H1 (cell line): Measurements from ENCODE around the gene RUSF1. TPM values are rescaled to one million over a fixed set of nuclear protein-coding genes. Genes with fewer than 3 reads are reported as not detected.

Experiments used
- CBX5 ChIP-seq: fragments of 300-800, 300-1000 bp; sonication (generic); IDR thresholded peaks from 2 replicates; pipeline ENCODE4 v1.7.1; 2016; ENCODE audit warnings: antibody characterized with exemption, low read length, low read depth
- CREB1 ChIP-seq: IDR thresholded peaks from 2 replicates; pipeline ENCODE4 v1.6.1; 2012; ENCODE audit warnings: inconsistent platforms
- RBBP5 ChIP-seq: IDR thresholded peaks from 2 replicates; pipeline ENCODE4 v1.7.1; 2012; ENCODE audit warnings: low read depth, mild to moderate bottlenecking, inconsistent platforms, low read length, moderate library complexity, borderline replicate concordance
- polyA plus RNA-seq, 7 experiments: library from polyadenylated mRNA; depleted of rRNA in 3 of 7; stranded (reverse) in 5 of 7; unstranded in 2 of 7; fragments of >200 nt in 5 of 7; fragments of 200-250 nt in 2 of 7; gene quantifications; 1 replicate in 5 of 7; 2 replicates in 1 of 7; 4 replicates in 1 of 7; pipeline versions ENCODE4 v1.2.1 to v1.2.3, GENCODE V29; 2011 to 2013; ENCODE audit warnings: missing spikeins in 2 of 7, mixed read lengths in 2 of 7
- total RNA-seq: library from RNA; stranded (reverse); fragmentation: NEBNext Ultra II Directional; extraction: Animal tissue kit (Norgen Biotek cat#: 25700); gene quantifications from 2 replicates; pipeline ENCODE4 v1.2.1, GENCODE V29; 2021

Gene RUSF1
- total and polyA plus RNA-seq, 2 of the 8 experiments (the other 6 are each of a cell fraction or from before 2014, with no cell fraction given) = 22.5 to 33.7 TPM

GRCh38 chr16:31471875-31472708, 36.1 kb downstream of the RUSF1 start, which contains the start of gene TGFB1I1 (continued):
- no peak for TF ChIP-seq CREB1
- TF ChIP-seq RBBP5 = peak; percentile 65; the same call in 1 of the 2 replicates
- no peak for TF ChIP-seq CBX5
